ENCODE data around the gene PRKG1.

DNA sequence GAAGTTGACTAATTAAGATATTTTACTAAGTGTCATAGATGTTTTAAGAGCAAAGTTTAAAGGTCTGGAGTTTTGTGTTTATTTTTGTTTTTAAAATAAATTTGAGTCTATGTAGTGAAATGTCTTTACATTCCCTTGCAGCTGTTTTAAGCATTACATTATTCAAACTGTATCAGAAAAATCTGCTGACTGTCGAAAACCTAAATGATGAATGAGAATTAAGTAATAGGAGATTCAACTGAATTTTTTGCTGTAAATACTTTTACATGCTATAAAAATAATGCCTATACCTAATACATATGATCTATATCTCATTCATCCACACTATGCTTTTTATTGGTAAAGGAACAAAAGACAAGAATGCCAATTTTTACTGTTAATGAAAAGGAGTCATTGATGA lies 397.9 kb downstream of the PRKG1 start:
- TF ChIP-seq, protein P1, sequence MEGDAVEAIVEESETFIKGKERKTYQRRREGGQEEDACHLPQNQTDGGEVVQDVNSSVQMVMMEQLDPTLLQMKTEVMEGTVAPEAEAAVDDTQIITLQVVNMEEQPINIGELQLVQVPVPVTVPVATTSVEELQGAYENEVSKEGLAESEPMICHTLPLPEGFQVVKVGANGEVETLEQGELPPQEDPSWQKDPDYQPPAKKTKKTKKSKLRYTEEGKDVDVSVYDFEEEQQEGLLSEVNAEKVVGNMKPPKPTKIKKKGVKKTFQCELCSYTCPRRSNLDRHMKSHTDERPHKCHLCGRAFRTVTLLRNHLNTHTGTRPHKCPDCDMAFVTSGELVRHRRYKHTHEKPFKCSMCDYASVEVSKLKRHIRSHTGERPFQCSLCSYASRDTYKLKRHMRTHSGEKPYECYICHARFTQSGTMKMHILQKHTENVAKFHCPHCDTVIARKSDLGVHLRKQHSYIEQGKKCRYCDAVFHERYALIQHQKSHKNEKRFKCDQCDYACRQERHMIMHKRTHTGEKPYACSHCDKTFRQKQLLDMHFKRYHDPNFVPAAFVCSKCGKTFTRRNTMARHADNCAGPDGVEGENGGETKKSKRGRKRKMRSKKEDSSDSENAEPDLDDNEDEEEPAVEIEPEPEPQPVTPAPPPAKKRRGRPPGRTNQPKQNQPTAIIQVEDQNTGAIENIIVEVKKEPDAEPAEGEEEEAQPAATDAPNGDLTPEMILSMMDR (conservative IDR thresholded peaks at IDR 0.05 in 1 of 2, IDR thresholded peaks at IDR 0.05 in 1 of 2; ENCODE audit: low read depth in 1 of 2, low read length in 2 of 2) = no peak
- TF ChIP-seq EZH2 (IDR thresholded peaks at IDR 0.05; ENCODE audit: low read length, missing control alignments) = no peak
